AG09309 (cell line): Measurements from ENCODE around the gene CYB5R4.

Experiments
- DNase-seq: peaks from one replicate; pipeline ENCODE4 v3.0.0-alpha.2; 2010; ENCODE audit warnings: low read depth
- H3K4me3 ChIP-seq: 2 replicates; pipeline ENCODE4 v1.5.1; 2011; ENCODE audit warnings: mild to moderate bottlenecking, low read depth, low read length, moderate library complexity; ENCODE audit not compliant: control insufficient read depth
- CTCF ChIP-seq: IDR thresholded peaks from 2 replicates; pipeline ENCODE4 v1.5.1; 2011; ENCODE audit warnings: mild to moderate bottlenecking, low read depth, low read length, inconsistent platforms; ENCODE audit not compliant: insufficient read depth, control insufficient read depth; ENCODE audit errors: missing control alignments

Gene CYB5R4

GRCh38 chr6:83827050-83827449 is 32.4 kb upstream of the CYB5R4 start:
- DNase-seq: no peak
- no peak overlapping the region for H3K4me3 ChIP-seq

GRCh38 chr6:83838727-83839126 is 20.8 kb upstream of the CYB5R4 start:
- TF ChIP-seq CTCF: no peak
- no peak overlapping the region for H3K4me3 ChIP-seq
- no peak for DNase-seq

More at GRCh38 chr6:83827050-83827449, 32.4 kb upstream of the CYB5R4 start:
- TF ChIP-seq CTCF: no peak

- no peak for DNase-seq
- H3K4me3 ChIP-seq: no peak overlapping the region
- no peak for TF ChIP-seq CTCF
Measured at GRCh38 chr6:83844170-83844569, 15.3 kb upstream of the CYB5R4 start.

GRCh38 chr6:83846291-83846690 is 13.2 kb upstream of the CYB5R4 start:
- TF ChIP-seq CTCF: no peak
- DNase-seq: no peak
- no peak overlapping the region for H3K4me3 ChIP-seq

- H3K4me3 ChIP-seq: no peak overlapping the region
- DNase-seq: no peak
- no peak for TF ChIP-seq CTCF
Measured at GRCh38 chr6:83847179-83847578, 12.3 kb upstream of the CYB5R4 start.

- DNase-seq: no peak
- no peak overlapping the region for H3K4me3 ChIP-seq
- TF ChIP-seq CTCF: no peak
Measured at GRCh38 chr6:83849127-83849526, 10.4 kb upstream of the CYB5R4 start.

- no peak for DNase-seq
- no peak for TF ChIP-seq CTCF
- H3K4me3 ChIP-seq: no peak overlapping the region
Measured at GRCh38 chr6:83849610-83850009, 9.9 kb upstream of the CYB5R4 start.
